Mesenchymal stem cell (in vitro differentiated cells and primary cell): ENCODE measurements around the gene RIC8A.

Source experiments
- DNase-seq: peaks from one replicate; pipeline ENCODE4 v3.0.0-alpha.2; 2013
- H2AFZ ChIP-seq: one replicate; pipeline ENCODE4 v1.6.1; 2013; ENCODE audit warnings: low read depth, mild to moderate bottlenecking, control low read depth, inconsistent platforms, low read length, moderate library complexity
- H2AK5ac ChIP-seq: 2 replicates; pipeline ENCODE4 v1.6.1; 2013; ENCODE audit warnings: low read length, moderate library complexity, mild to moderate bottlenecking, inconsistent platforms; ENCODE audit not compliant: severe bottlenecking
- H2BK120ac ChIP-seq: one replicate; pipeline ENCODE4 v1.6.1; 2013; ENCODE audit warnings: low read depth, mild to moderate bottlenecking, inconsistent platforms, low read length, moderate library complexity
- H2BK12ac ChIP-seq, 2 experiments: one replicate each; pipeline ENCODE4 v1.6.1; 2013; ENCODE audit warnings: inconsistent platforms in 2 of 2, low read length in 2 of 2, mild to moderate bottlenecking in 2 of 2, moderate library complexity in 2 of 2, control low read depth in 1 of 2
- H2BK15ac ChIP-seq: one replicate; pipeline ENCODE4 v1.6.1; 2013; ENCODE audit warnings: mild to moderate bottlenecking, low read depth, inconsistent platforms; ENCODE audit not compliant: poor library complexity, severe bottlenecking
- H2BK5ac ChIP-seq: 2 replicates; pipeline ENCODE4 v1.6.1; 2013; ENCODE audit warnings: low read depth, mild to moderate bottlenecking, low read length, control low read depth, inconsistent platforms; ENCODE audit not compliant: poor library complexity, severe bottlenecking
- H3K14ac ChIP-seq, 2 experiments: one replicate each; pipeline ENCODE4 v1.6.1; 2013; ENCODE audit warnings: inconsistent platforms in 2 of 2, low read length in 2 of 2, control low read depth in 1 of 2, mild to moderate bottlenecking in 1 of 2, moderate library complexity in 1 of 2
- H3K18ac ChIP-seq, 2 experiments: one replicate each; pipeline ENCODE4 v1.6.1; 2013; ENCODE audit warnings: inconsistent platforms in 2 of 2, low read length in 2 of 2, control low read depth in 1 of 2, low read depth in 1 of 2, mild to moderate bottlenecking in 1 of 2
- H3K23ac ChIP-seq, 2 experiments: one replicate each; pipeline ENCODE4 v1.6.1; 2013; ENCODE audit warnings: inconsistent platforms in 2 of 2, low read length in 2 of 2, mild to moderate bottlenecking in 2 of 2, moderate library complexity in 2 of 2, control low read depth in 1 of 2
- H3K27ac ChIP-seq: 2 replicates; pipeline ENCODE4 v1.5.1; 2013; ENCODE audit warnings: mild to moderate bottlenecking, moderate library complexity, low read length, control low read depth, inconsistent platforms; ENCODE audit not compliant: poor library complexity, severe bottlenecking
- H3K27me3 ChIP-seq, 2 experiments: 2 replicates each; pipeline versions ENCODE4 v1.6.1 to v1.7.0; 2013; ENCODE audit warnings: low read length in 2 of 2, mild to moderate bottlenecking in 2 of 2, moderate library complexity in 2 of 2, control low read depth in 1 of 2, inconsistent platforms in 1 of 2; ENCODE audit not compliant: control insufficient read depth in 1 of 2, insufficient read depth in 1 of 2
- H3K36me3 ChIP-seq, 2 experiments: 2 replicates each; pipeline versions ENCODE4 v1.6.1 to v1.7.0; 2013; ENCODE audit warnings: low read length in 2 of 2, control low read depth in 1 of 2, inconsistent platforms in 1 of 2, low read depth in 1 of 2, mild to moderate bottlenecking in 1 of 2; ENCODE audit not compliant: insufficient read depth in 2 of 2, control insufficient read depth in 1 of 2
- H3K4ac ChIP-seq, 2 experiments: one replicate each; pipeline ENCODE4 v1.6.1; 2013; ENCODE audit warnings: inconsistent platforms in 2 of 2, low read length in 2 of 2, mild to moderate bottlenecking in 2 of 2, moderate library complexity in 2 of 2, control low read depth in 1 of 2, low read depth in 1 of 2
- H3K4me1 ChIP-seq: 2 replicates; pipeline ENCODE4 v1.6.1; 2013; ENCODE audit warnings: low read depth, low read length, control low read depth; ENCODE audit not compliant: control insufficient read depth, insufficient read depth
- H3K4me2 ChIP-seq: 2 replicates; pipeline ENCODE4 v1.6.1; 2013; ENCODE audit warnings: low read length, mild to moderate bottlenecking, inconsistent platforms; ENCODE audit not compliant: poor library complexity, severe bottlenecking
- H3K4me3 ChIP-seq, 2 experiments: 2 replicates each; pipeline versions ENCODE4 v1.5.1 to v1.7.0; 2013; ENCODE audit warnings: low read length in 2 of 2, mild to moderate bottlenecking in 2 of 2, control low read depth in 1 of 2, low read depth in 1 of 2; ENCODE audit not compliant: insufficient read depth in 1 of 2
- H3K79me1 ChIP-seq: replicated peaks from 2 replicates; pipeline ENCODE4 v1.6.1; 2013; ENCODE audit warnings: mild to moderate bottlenecking, control low read depth, low read length, inconsistent platforms; ENCODE audit not compliant: poor library complexity, severe bottlenecking
- H3K9ac ChIP-seq: 2 replicates; pipeline ENCODE4 v1.7.0; 2013; ENCODE audit warnings: mild to moderate bottlenecking, low read length, moderate library complexity
- H3K9me3 ChIP-seq: 2 replicates; pipeline ENCODE4 v1.7.0; 2013; ENCODE audit warnings: mild to moderate bottlenecking, low read length; ENCODE audit not compliant: control insufficient read depth
- H4K8ac ChIP-seq: one replicate; pipeline ENCODE4 v1.6.1; 2013; ENCODE audit warnings: inconsistent platforms, mild to moderate bottlenecking, low read length, moderate library complexity
- H4K91ac ChIP-seq: one replicate; pipeline ENCODE4 v1.6.1; 2013; ENCODE audit warnings: mild to moderate bottlenecking, low read length, inconsistent platforms
- WGBS: methylation state at CpG from one replicate; pipeline ENCODE4 v1.1.7; 2013; ENCODE audit warnings: mixed read lengths; 5-methylcytosine and 5-hydroxymethylcytosine counted together

RIC8A gene

DNA sequence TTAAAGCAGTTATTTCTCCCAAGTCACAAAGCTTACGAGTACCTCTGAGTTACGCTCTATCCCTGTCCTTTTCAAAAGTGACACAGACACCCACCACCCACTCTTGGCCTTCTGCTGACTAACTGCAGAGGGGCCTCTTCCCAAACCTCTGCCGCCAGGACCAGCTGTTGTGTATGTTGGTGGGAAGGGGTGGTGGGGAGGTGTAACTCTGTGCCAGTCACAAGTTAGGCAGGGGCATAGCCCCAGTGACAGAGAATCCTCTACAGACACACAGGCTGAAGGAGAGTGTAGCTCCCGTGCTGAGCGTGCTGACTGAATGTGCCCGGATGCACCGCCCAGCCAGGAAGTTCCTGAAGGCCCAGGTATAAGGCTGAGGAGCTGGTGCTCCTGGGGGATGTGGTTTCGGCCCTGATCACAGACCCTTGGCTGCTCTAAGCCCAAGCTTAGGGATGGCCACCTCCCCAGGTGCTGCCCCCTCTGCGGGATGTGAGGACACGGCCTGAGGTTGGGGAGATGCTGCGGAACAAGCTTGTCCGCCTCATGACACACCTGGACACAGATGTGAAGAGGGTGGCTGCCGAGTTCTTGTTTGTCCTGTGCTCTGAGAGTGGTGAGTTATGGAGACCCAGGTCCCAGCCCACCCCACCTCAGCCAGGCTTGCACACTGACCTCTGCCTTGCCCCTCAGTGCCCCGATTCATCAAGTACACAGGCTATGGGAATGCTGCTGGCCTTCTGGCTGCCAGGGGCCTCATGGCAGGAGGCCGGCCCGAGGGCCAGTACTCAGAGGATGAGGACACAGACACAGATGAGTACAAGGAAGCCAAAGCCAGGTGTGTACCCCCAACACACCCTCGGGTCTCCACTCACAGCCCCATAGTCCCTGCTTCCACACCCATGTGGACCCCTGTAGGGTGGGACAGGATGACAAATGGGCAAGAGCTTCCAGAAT lies 4.9 kb downstream of the RIC8A start:
- no peak overlapping the region for H2BK15ac ChIP-seq
- no peak overlapping the region for H4K91ac ChIP-seq

DNA sequence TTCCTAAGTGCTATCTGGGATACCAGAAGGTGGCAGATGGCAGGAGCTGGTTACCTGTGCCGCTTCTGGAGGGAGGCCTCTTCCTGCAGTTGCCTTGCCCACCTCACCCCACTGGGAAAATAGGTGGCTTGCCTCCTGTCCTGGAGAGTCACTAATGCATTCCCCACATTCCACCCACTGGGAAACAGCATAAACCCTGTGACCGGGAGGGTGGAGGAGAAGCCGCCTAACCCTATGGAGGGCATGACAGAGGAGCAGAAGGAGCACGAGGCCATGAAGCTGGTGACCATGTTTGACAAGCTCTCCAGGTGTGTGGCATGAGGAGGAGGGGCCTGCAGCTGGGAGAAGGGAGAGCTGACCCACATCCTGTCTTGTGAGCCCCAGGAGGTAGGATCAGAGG lies 5.6 kb downstream of the RIC8A start:
- Histone ChIP-seq H2BK5ac (no peak overlapping the region), H3K9me3 (no peaks in the 10 kb centered on the region)
- WGBS: 95% methylated on average over 4 of the region's 4 CpGs

More for the DNA sequence above, 4.9 kb downstream of the RIC8A start:
- Histone ChIP-seq H3K14ac (no peak overlapping the region), H3K9ac (no peak overlapping the region), H3K9me3 (no peaks in the 10 kb centered on the region), H3K4me2 (no peak overlapping the region), H3K4me1 (peaks cover 37% of the 10 kb centered on the region), H2AK5ac (no peak overlapping the region), H2BK120ac (no peak overlapping the region), H3K27me3 (no peaks in the 10 kb centered on the region), H2AFZ (no peak overlapping the region), H3K79me1 (peaks cover 14% of the 10 kb centered on the region), H3K36me3 (peaks cover 69 to 72% of the 10 kb centered on the region in 2 experiments), H3K23ac (no peak overlapping the region), H2BK5ac (no peak overlapping the region), H3K18ac (no peak overlapping the region), H3K27ac (no peak overlapping the region), H3K4me3 (no peak overlapping the region), H2BK12ac (no peak overlapping the region), H3K4ac (no peak overlapping the region), H4K8ac (no peak overlapping the region)
- 95% methylated on average over 11 of the region's 17 CpGs for WGBS
- DNase-seq: no peak

DNA sequence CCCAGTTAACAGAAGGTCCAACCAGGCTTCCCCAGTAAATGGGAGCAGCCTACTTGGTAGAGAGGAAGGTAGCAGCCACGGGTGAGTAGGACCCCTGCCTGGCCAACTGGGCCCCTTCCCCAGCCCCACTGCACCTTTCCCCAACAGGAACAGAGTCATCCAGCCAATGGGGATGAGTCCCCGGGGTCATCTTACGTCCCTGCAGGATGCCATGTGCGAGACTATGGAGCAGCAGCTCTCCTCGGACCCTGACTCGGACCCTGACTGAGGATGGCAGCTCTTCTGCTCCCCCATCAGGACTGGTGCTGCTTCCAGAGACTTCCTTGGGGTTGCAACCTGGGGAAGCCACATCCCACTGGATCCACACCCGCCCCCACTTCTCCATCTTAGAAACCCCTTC lies 6.6 kb downstream of the RIC8A start:
- Histone ChIP-seq H3K36me3 (peaks cover 76 to 85% of the 10 kb centered on the region in 2 experiments), H3K14ac (no peak overlapping the region), H3K9me3 (no peaks in the 10 kb centered on the region), H3K27me3 (no peaks in the 10 kb centered on the region), H3K18ac (no peak overlapping the region), H4K8ac (no peak overlapping the region), H3K4me1 (peaks cover 37% of the 10 kb centered on the region), H2AFZ (no peak overlapping the region), H2BK5ac (no peak overlapping the region), H3K4me3 (no peak overlapping the region), H3K9ac (no peak overlapping the region), H4K91ac (no peak overlapping the region), H2AK5ac (no peak overlapping the region), H2BK120ac (no peak overlapping the region), H2BK12ac (no peak overlapping the region), H3K4ac (no peak overlapping the region), H3K4me2 (no peak overlapping the region), H2BK15ac (no peak overlapping the region), H3K79me1 (peaks cover 14% of the 10 kb centered on the region), H3K27ac (no peak overlapping the region), H3K23ac (no peak overlapping the region)
- WGBS: 93% methylated on average over 7 of the region's 7 CpGs
- no peak for DNase-seq

More for the DNA sequence above, 5.6 kb downstream of the RIC8A start:
- no peak overlapping the region for H3K23ac ChIP-seq
- no peak overlapping the region for H3K4me3 ChIP-seq
- H3K9ac ChIP-seq: no peak overlapping the region
- no peak overlapping the region for H2BK15ac ChIP-seq
- no peak overlapping the region for H3K14ac ChIP-seq
- H3K27me3 ChIP-seq: no peaks in the 10 kb centered on the region
- H3K4me1 ChIP-seq: peaks cover 37% of the 10 kb centered on the region
- H4K8ac ChIP-seq: no peak overlapping the region
- peaks cover 14% of the 10 kb centered on the region for H3K79me1 ChIP-seq
- no peak overlapping the region for H3K18ac ChIP-seq
- no peak overlapping the region for H3K4ac ChIP-seq
- H3K36me3 ChIP-seq: peaks cover 69 to 75% of the 10 kb centered on the region in 2 experiments
- H2AFZ ChIP-seq: no peak overlapping the region
- H2BK120ac ChIP-seq: no peak overlapping the region
- no peak for DNase-seq
- no peak overlapping the region for H3K27ac ChIP-seq
- H4K91ac ChIP-seq: no peak overlapping the region
- no peak overlapping the region for H2AK5ac ChIP-seq
- H2BK12ac ChIP-seq: no peak overlapping the region
- H3K4me2 ChIP-seq: no peak overlapping the region

GRCh38 chr11:215581-216037 lies 8.1 kb downstream of the RIC8A start:
- no peaks in the 10 kb centered on the region for H3K27me3 ChIP-seq
- no peak overlapping the region for H3K4me2 ChIP-seq
- H3K23ac ChIP-seq: no peak overlapping the region
- no peaks in the 10 kb centered on the region for H3K9me3 ChIP-seq
- no peak overlapping the region for H3K9ac ChIP-seq
- H4K8ac ChIP-seq: no peak overlapping the region
- peaks cover 25% of the 10 kb centered on the region for H3K4me1 ChIP-seq
- no peak overlapping the region for H3K4ac ChIP-seq
- no peak overlapping the region for H3K14ac ChIP-seq
- no peak overlapping the region for H2BK5ac ChIP-seq
- no peak overlapping the region for H2BK15ac ChIP-seq
- no peak overlapping the region for H3K18ac ChIP-seq
- peaks cover 14% of the 10 kb centered on the region for H3K79me1 ChIP-seq
- H3K36me3 ChIP-seq: peaks cover 66 to 75% of the 10 kb centered on the region in 2 experiments
- no peak overlapping the region for H2BK12ac ChIP-seq
- H2AFZ ChIP-seq: no peak overlapping the region
- no peak overlapping the region for H3K4me3 ChIP-seq
- H2BK120ac ChIP-seq: no peak overlapping the region
- no peak overlapping the region for H2AK5ac ChIP-seq
- peak; percentile 43 for DNase-seq
- no peak overlapping the region for H3K27ac ChIP-seq
- no peak overlapping the region for H4K91ac ChIP-seq
- WGBS: 93% methylated on average over 4 of the region's 4 CpGs
